ENCODE data around the gene ZDHHC7. TPM values are rescaled to one million over a fixed set of nuclear protein-coding genes. Genes with fewer than 3 reads are reported as not detected.

Gene ZDHHC7
- total and polyA plus RNA-seq, 2 donors (not counting 1 experiment from before 2014, with no cell fraction given): 96.4 to 135 TPM

- no peak for DNase-seq (ENCODE audit: low read depth in 2 of 2)
- Histone ChIP-seq H2AFZ (ENCODE audit: low read length) (no peak overlapping the region), H3K4me2 (ENCODE audit: extremely low read depth, insufficient read depth, low read length) (no peak overlapping the region), H4K20me1 (ENCODE audit: control insufficient read depth, extremely low read depth, insufficient read depth, low read length) (no peaks in the 10 kb centered on the region), H3K36me3 (ENCODE audit: control insufficient read depth, insufficient read depth, low read length) (no peaks in the 10 kb centered on the region), H3K27ac (ENCODE audit: insufficient read depth, low read length) (no peak overlapping the region), H3K79me2 (ENCODE audit: control insufficient read depth, insufficient read depth, low read length) (no peaks in the 10 kb centered on the region), H3K27me3 (ENCODE audit: control insufficient read depth, insufficient read depth, low read length) (no peaks in the 10 kb centered on the region), H3K9ac (ENCODE audit: insufficient read depth, low read length) (no peak overlapping the region), H3K4me1 (ENCODE audit: control insufficient read depth, extremely low read depth, insufficient read depth, low read length) (peaks cover 5% of the 10 kb centered on the region), H3K4me3 (replicated peaks in 1 of 4; ENCODE audit: control extremely low read depth in 1 of 4, insufficient read depth in 1 of 4, low read depth in 3 of 4, low read length in 4 of 4) (no peak overlapping the region), H3K9me3 (ENCODE audit: control insufficient read depth, insufficient read depth, low read depth, low read length) (no peaks in the 10 kb centered on the region)
- TF ChIP-seq CTCF (conservative IDR thresholded peaks at IDR 0.05 in 1 of 2, IDR thresholded peaks at IDR 0.05 in 1 of 2; ENCODE audit: low read depth in 1 of 2, low read length in 2 of 2): no peak
- TF ChIP-seq EZH2 (IDR thresholded peaks at IDR 0.05; ENCODE audit: low read length, missing control alignments): no peak
These were observed 40.3 kb upstream of the ZDHHC7 start for GRCh38 chr16:85051683-85052082.

- H2AFZ ChIP-seq (ENCODE audit: low read length): no peak overlapping the region
These were observed 39.8 kb upstream of the ZDHHC7 start for GRCh38 chr16:85051067-85051581.

GRCh38 chr16:85049706-85050305, 38.5 kb upstream of the ZDHHC7 start:
- no peak overlapping the region for H3K4me2 ChIP-seq (ENCODE audit: extremely low read depth, insufficient read depth, low read length)

More at GRCh38 chr16:85051067-85051581, 39.8 kb upstream of the ZDHHC7 start:
- TF ChIP-seq CTCF (conservative IDR thresholded peaks at IDR 0.05 in 1 of 2, IDR thresholded peaks at IDR 0.05 in 1 of 2; ENCODE audit: low read depth in 1 of 2, low read length in 2 of 2) (no peak), EZH2 (IDR thresholded peaks at IDR 0.05; ENCODE audit: low read length, missing control alignments) (no peak)
- no peaks in the 10 kb centered on the region for H3K9me3 ChIP-seq (ENCODE audit: control insufficient read depth, insufficient read depth, low read depth, low read length)
- H3K36me3 ChIP-seq (ENCODE audit: control insufficient read depth, insufficient read depth, low read length): no peaks in the 10 kb centered on the region
- no peak overlapping the region for H3K4me3 ChIP-seq (replicated peaks in 1 of 4; ENCODE audit: control extremely low read depth in 1 of 4, insufficient read depth in 1 of 4, low read depth in 3 of 4, low read length in 4 of 4)
- no peaks in the 10 kb centered on the region for H4K20me1 ChIP-seq (ENCODE audit: control insufficient read depth, extremely low read depth, insufficient read depth, low read length)
- no peaks in the 10 kb centered on the region for H3K27me3 ChIP-seq (ENCODE audit: control insufficient read depth, insufficient read depth, low read length)
- no peaks in the 10 kb centered on the region for H3K79me2 ChIP-seq (ENCODE audit: control insufficient read depth, insufficient read depth, low read length)
- H3K9ac ChIP-seq (ENCODE audit: insufficient read depth, low read length): no peak overlapping the region
- no peak overlapping the region for H3K4me2 ChIP-seq (ENCODE audit: extremely low read depth, insufficient read depth, low read length)
- no peak overlapping the region for H3K27ac ChIP-seq (ENCODE audit: insufficient read depth, low read length)
- DNase-seq (ENCODE audit: low read depth in 2 of 2): no peak
- peaks cover 4% of the 10 kb centered on the region for H3K4me1 ChIP-seq (ENCODE audit: control insufficient read depth, extremely low read depth, insufficient read depth, low read length)

More at GRCh38 chr16:85049706-85050305, 38.5 kb upstream of the ZDHHC7 start:
- Histone ChIP-seq H3K4me1 (ENCODE audit: control insufficient read depth, extremely low read depth, insufficient read depth, low read length) (peaks cover 2% of the 10 kb centered on the region), H3K36me3 (ENCODE audit: control insufficient read depth, insufficient read depth, low read length) (no peaks in the 10 kb centered on the region), H3K4me3 (replicated peaks in 1 of 4; ENCODE audit: control extremely low read depth in 1 of 4, insufficient read depth in 1 of 4, low read depth in 3 of 4, low read length in 4 of 4) (no peak overlapping the region), H3K9ac (ENCODE audit: insufficient read depth, low read length) (no peak overlapping the region), H2AFZ (ENCODE audit: low read length) (no peak overlapping the region), H3K27ac (ENCODE audit: insufficient read depth, low read length) (no peak overlapping the region), H3K79me2 (ENCODE audit: control insufficient read depth, insufficient read depth, low read length) (no peaks in the 10 kb centered on the region), H3K9me3 (ENCODE audit: control insufficient read depth, insufficient read depth, low read depth, low read length) (no peaks in the 10 kb centered on the region), H4K20me1 (ENCODE audit: control insufficient read depth, extremely low read depth, insufficient read depth, low read length) (no peaks in the 10 kb centered on the region), H3K27me3 (ENCODE audit: control insufficient read depth, insufficient read depth, low read length) (no peaks in the 10 kb centered on the region)
- DNase-seq (ENCODE audit: low read depth in 2 of 2): no peak
- no peak for TF ChIP-seq EZH2 (IDR thresholded peaks at IDR 0.05; ENCODE audit: low read length, missing control alignments)
